ENCODE data around the gene RPL11.
"Not testable (repeated sequence)": the region's sequence is repeated elsewhere in the genome, so short reads cannot be mapped to it uniquely, and the experiment has no call there.

Gene RPL11

DNA sequence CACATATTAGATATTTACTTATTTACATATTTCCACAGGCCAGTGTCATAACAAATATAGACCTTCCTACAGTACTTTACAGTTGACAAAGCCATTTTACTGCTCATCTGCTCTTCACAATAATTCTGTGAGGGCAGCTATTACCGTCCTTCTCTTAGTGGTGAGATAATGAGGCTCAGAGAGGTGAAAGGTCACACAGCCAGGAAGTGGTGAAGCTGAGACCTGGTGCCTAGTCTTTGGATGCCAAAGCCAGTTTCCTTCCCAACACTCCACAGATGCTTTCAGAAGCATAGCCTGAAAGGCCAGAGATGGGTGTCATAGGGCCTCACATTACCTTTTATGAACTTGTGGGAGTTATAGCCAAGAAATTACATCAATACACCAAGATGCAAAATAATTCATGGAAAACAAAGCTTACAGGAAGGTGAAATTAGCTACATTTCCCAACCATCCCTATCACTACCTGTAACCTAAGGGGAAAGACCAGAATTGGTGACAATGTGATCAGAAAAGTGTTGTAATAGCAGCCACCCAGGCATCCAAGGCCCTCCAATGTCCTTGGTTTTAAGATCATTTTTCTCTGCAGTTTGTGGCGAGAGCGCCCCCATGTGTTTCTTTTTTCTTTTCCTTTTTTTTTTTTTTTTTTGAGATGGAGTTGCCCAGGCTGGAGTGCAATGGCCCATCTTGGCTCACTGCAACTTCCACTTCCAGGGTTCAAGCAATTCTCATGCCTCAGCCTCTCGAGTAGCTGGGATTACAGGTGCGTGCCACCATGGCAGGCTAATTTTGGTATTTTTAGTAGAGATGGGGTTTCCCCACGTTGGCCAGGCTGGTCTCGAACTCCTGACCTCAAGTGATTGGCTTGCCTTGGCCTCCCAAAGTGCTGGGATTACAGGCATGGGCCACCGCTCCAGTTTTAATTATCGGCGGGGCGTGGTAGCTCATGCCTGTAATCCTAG is 26.5 kb upstream of the RPL11 start:
- DNase-seq (peak; percentile 8), ATAC-seq (peak; percentile 57)
- H3K27me3 Mint-ChIP-seq, result no peaks in the 10 kb centered on the region
- no peaks in the 10 kb centered on the region for H3K36me3 Mint-ChIP-seq (ENCODE audit: low read depth)
- H3K9me3 Mint-ChIP-seq, result no peaks in the 10 kb centered on the region
- H3K4me1 Mint-ChIP-seq, result peaks cover 5% of the 10 kb centered on the region
- H3K4me3 Mint-ChIP-seq, result no peak overlapping the region
- no peak overlapping the region for H3K27ac Mint-ChIP-seq

DNA sequence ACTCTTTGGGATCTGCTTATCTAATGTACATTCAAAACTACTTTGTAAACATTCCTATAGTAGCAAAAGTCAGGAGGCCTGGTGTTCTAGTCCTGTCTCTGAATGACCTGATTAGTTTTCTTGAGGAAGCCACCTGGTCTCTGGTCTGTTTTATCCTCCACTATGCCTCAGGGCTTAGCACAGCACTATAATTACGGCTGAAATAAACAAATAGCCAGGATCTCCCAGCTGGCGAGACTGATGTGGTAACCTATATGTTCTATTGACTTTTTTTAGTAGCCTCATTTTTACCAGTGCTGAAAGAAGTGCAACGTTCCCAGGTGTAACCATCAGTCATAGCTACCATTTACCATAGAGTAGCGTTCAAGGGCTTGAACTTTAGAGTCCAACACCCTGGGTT is 24.2 kb upstream of the RPL11 start:
- H3K4me3 Mint-ChIP-seq, result no peak overlapping the region
- no peaks in the 10 kb centered on the region for H3K27me3 Mint-ChIP-seq
- H3K36me3 Mint-ChIP-seq (ENCODE audit: low read depth), result no peaks in the 10 kb centered on the region
- no peak for ATAC-seq
- H3K4me1 Mint-ChIP-seq, result peaks cover 5% of the 10 kb centered on the region
- H3K27ac Mint-ChIP-seq, result no peak overlapping the region
- no peak for DNase-seq
- H3K9me3 Mint-ChIP-seq, result no peaks in the 10 kb centered on the region

DNA sequence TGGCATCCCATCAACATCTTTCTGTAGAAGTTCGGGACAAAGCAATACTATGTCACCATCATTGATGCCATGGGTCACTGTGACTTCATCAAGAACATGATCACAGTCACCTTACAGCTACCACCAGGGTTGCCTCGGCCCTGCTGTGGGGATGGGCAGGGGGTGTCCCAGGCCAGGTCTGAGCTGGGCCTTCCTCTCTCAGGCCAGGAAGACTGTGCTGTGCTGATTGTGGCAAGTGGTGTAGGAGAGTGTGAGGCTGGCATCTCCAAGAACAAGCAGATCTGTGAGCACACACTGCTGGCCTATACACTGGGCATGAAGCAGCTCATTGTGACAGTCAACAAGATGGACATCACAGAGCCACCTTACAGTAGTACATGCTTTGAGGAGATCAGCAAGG is 20.9 kb upstream of the RPL11 start:
- Mint-ChIP-seq H3K27me3 (peaks cover 2% of the 10 kb centered on the region), H3K27ac (no peak overlapping the region), H3K9me3 (no peaks in the 10 kb centered on the region), H3K36me3 (ENCODE audit: low read depth) (no peaks in the 10 kb centered on the region), H3K4me1 (no peaks in the 10 kb centered on the region), H3K4me3 (no peak overlapping the region)
- DNase-seq, result no peak
- ATAC-seq, result no peak

GRCh38 chr1:23673086-23673813 is 18.4 kb upstream of the RPL11 start:
- ATAC-seq (no peak), DNase-seq (peak; percentile 33)
- no peak overlapping the region for H3K4me3 Mint-ChIP-seq
- no peaks in the 10 kb centered on the region for H3K36me3 Mint-ChIP-seq (ENCODE audit: low read depth)
- no peak overlapping the region for H3K27ac Mint-ChIP-seq
- H3K9me3 Mint-ChIP-seq, result no peaks in the 10 kb centered on the region
- peaks cover 6% of the 10 kb centered on the region for H3K27me3 Mint-ChIP-seq
- no peaks in the 10 kb centered on the region for H3K4me1 Mint-ChIP-seq

DNA sequence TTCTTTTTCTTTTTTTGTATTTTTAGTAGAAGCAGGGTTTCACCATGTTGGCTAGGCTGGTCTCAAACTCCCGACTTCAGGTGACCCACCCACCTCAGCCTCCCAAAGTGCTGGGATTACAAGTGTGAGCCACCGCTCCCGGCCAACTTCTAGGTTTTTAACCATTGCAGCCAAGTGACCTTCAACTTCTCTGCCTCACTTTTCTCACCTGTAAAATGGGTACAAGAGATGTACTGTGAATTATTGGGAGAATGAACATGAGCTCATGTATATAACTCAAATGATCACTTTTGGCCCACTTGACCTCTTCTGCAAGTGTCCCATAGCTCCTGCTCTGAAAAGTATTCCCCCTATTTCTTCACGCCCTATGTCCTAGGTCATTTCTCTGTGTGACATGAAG is 11.8 kb upstream of the RPL11 start:
- Mint-ChIP-seq H3K4me3 (no peak overlapping the region), H3K27me3 (peaks cover 20% of the 10 kb centered on the region), H3K36me3 (ENCODE audit: low read depth) (no peaks in the 10 kb centered on the region), H3K4me1 (no peaks in the 10 kb centered on the region), H3K9me3 (no peaks in the 10 kb centered on the region), H3K27ac (no peak overlapping the region)
- DNase-seq (no peak), ATAC-seq (no peak)

GRCh38 chr1:23682946-23683345 is 8.7 kb upstream of the RPL11 start:
- ATAC-seq, result no peak
- no peak overlapping the region for H3K4me3 Mint-ChIP-seq
- DNase-seq, result no peak
- H3K27ac Mint-ChIP-seq, result no peak overlapping the region
- no peaks in the 10 kb centered on the region for H3K36me3 Mint-ChIP-seq (ENCODE audit: low read depth)
- no peaks in the 10 kb centered on the region for H3K4me1 Mint-ChIP-seq
- no peaks in the 10 kb centered on the region for H3K9me3 Mint-ChIP-seq
- H3K27me3 Mint-ChIP-seq, result peaks cover 17% of the 10 kb centered on the region

DNA sequence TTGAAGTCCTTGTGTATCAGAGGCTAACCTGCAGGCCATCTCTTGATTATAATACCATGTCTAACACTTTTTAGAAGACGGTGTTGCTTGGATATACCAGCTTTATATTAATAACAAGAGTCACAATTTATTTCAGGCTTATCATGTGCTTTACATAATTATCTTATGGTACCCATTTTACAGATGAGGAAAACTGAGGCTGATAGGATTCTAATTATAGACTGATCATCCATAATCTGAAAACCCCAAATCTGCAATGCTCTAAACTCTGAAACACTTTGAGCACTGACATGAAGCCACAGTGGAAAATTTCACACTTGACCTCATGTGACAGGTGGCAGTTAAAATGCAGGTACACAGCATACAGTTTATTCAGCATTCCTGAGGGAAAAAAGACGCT is 7.2 kb upstream of the RPL11 start:
- DNase-seq (no peak), ATAC-seq (no peak)
- no peaks in the 10 kb centered on the region for H3K4me1 Mint-ChIP-seq
- H3K4me3 Mint-ChIP-seq, result no peak overlapping the region
- H3K27me3 Mint-ChIP-seq, result peaks cover 17% of the 10 kb centered on the region
- no peak overlapping the region for H3K27ac Mint-ChIP-seq
- H3K36me3 Mint-ChIP-seq (ENCODE audit: low read depth), result no peaks in the 10 kb centered on the region
- H3K9me3 Mint-ChIP-seq, result no peaks in the 10 kb centered on the region

- H3K4me1 Mint-ChIP-seq; H3K9me3 Mint-ChIP-seq; H3K4me3 Mint-ChIP-seq; ATAC-seq; DNase-seq; H3K27ac Mint-ChIP-seq; H3K36me3 Mint-ChIP-seq (ENCODE audit: low read depth): not testable (repeated sequence)
- peaks cover 12% of the 10 kb centered on the region for H3K27me3 Mint-ChIP-seq
Observed at GRCh38 chr1:23685197-23685596, 6.4 kb upstream of the RPL11 start.

DNA sequence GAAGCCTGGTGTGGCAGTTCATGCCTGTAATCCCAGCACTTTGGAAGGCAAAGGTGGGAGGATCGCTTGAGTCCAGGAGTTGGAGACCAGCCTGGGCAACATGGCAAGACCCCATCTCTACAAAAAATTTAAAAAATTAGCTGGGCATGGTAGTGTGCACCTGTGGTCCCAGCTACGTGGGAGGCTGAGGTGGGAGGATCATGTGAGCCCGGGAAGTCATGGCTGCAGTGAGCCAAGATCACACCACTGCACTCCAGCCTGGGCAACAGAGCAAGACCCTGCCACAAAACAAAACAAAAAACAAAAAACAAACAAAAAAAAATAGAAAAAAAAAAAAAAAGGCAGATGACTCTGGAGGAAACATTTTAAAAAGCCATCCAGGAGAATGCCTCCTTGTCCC is 3.9 kb upstream of the RPL11 start:
- not testable (repeated sequence) for H3K9me3 Mint-ChIP-seq, H3K4me3 Mint-ChIP-seq, H3K27ac Mint-ChIP-seq, H3K4me1 Mint-ChIP-seq, DNase-seq, H3K27me3 Mint-ChIP-seq, ATAC-seq
- peaks cover 11% of the 10 kb centered on the region for H3K36me3 Mint-ChIP-seq (ENCODE audit: low read depth)

GRCh38 chr1:23688281-23688680 is 3.3 kb upstream of the RPL11 start:
- H3K27me3 Mint-ChIP-seq, H3K4me1 Mint-ChIP-seq, H3K27ac Mint-ChIP-seq, ATAC-seq, H3K9me3 Mint-ChIP-seq, H3K4me3 Mint-ChIP-seq, DNase-seq: not testable (repeated sequence)
- H3K36me3 Mint-ChIP-seq (ENCODE audit: low read depth), result peaks cover 17% of the 10 kb centered on the region

GRCh38 chr1:23692308-23692871 is 784 bp downstream of the RPL11 start:
- peak overlapping the region; percentile 97 for H3K27ac Mint-ChIP-seq
- H3K9me3 Mint-ChIP-seq, result no peaks in the 10 kb centered on the region
- H3K4me3 Mint-ChIP-seq, result peak overlapping the region; percentile 86
- DNase-seq, result no peak
- H3K36me3 Mint-ChIP-seq (ENCODE audit: low read depth), result peaks cover 58% of the 10 kb centered on the region
- peaks cover 48% of the 10 kb centered on the region for H3K4me1 Mint-ChIP-seq
- no peaks in the 10 kb centered on the region for H3K27me3 Mint-ChIP-seq
- no peak for ATAC-seq

DNA sequence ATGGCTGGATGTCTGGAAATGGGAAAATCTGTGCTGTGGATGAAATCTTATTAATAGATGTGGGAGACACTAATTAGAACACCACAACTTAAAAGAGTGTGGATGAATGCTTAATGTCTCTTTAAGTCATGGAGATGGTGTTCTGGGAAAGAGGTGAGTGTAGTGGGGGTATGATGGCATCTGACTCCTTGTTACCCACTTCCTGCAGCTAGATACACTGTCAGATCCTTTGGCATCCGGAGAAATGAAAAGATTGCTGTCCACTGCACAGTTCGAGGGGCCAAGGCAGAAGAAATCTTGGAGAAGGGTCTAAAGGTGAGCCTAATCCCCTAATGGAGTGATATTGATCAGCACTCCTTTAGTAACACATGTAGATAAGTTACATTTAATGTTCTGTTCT is 2.0 kb downstream of the RPL11 start:
- Mint-ChIP-seq H3K36me3 (ENCODE audit: low read depth) (peaks cover 70% of the 10 kb centered on the region), H3K4me1 (peaks cover 60% of the 10 kb centered on the region)
- no peak for ATAC-seq

DNA sequence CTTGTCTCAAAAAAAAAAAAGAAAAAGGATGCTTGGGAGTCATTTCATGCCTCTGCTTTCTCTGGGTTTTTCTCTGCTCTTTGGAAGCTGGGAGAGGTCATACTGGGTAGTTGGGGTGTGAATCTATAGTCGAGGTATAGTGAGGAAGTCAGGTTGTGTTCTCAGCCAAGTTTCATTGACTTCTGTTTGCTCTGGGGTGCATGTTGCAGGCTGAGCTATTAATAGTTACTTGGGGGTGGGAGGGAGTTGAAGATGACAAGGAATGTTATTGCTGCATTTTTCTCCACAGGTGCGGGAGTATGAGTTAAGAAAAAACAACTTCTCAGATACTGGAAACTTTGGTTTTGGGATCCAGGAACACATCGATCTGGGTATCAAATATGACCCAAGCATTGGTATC is 2.8 kb downstream of the RPL11 start:
- peaks cover 76% of the 10 kb centered on the region for H3K36me3 Mint-ChIP-seq (ENCODE audit: low read depth)
- DNase-seq, result no peak
- H3K27ac Mint-ChIP-seq, result peak overlapping the region; percentile 97
- H3K4me3 Mint-ChIP-seq, result peak overlapping the region; percentile 86
- no peaks in the 10 kb centered on the region for H3K27me3 Mint-ChIP-seq
- peaks cover 68% of the 10 kb centered on the region for H3K4me1 Mint-ChIP-seq
- ATAC-seq, result no peak
- H3K9me3 Mint-ChIP-seq, result no peaks in the 10 kb centered on the region

More for the DNA sequence above, 2.0 kb downstream of the RPL11 start:
- DNase-seq, result no peak
- Mint-ChIP-seq H3K27me3 (no peaks in the 10 kb centered on the region), H3K4me3 (peak overlapping the region; percentile 86), H3K27ac (peak overlapping the region; percentile 97), H3K9me3 (no peaks in the 10 kb centered on the region)

GRCh38 chr1:23695667-23696066 is 4.1 kb downstream of the RPL11 start:
- peaks cover 75% of the 10 kb centered on the region for H3K4me1 Mint-ChIP-seq
- H3K27ac Mint-ChIP-seq, result peak overlapping the region; percentile 97
- no peaks in the 10 kb centered on the region for H3K27me3 Mint-ChIP-seq
- H3K36me3 Mint-ChIP-seq (ENCODE audit: low read depth), result peaks cover 88% of the 10 kb centered on the region
- peak overlapping the region; percentile 86 for H3K4me3 Mint-ChIP-seq
- H3K9me3 Mint-ChIP-seq, result no peaks in the 10 kb centered on the region
- no peak for ATAC-seq
- no peak for DNase-seq

All from activated naive CD8-positive, alpha-beta T cell treated with anti-CD3 and anti-CD28 coated beads, Interleukin-2, amount 50 U/mL, for 24 hours (primary cell).